Renal cortex interstitium (tissue), 11 donors: ENCODE measurements around the gene ASPSCR1. TPM values are rescaled to one million over a fixed set of nuclear protein-coding genes. Genes with fewer than 3 reads are reported as not detected.
"Not testable (repeated sequence)": the region's sequence is repeated elsewhere in the genome, so short reads cannot be mapped to it uniquely, and the experiment has no call there.

Experiments
- DNase-seq, 11 donors: peaks; one replicate each; pipeline ENCODE4 v3.0.0-alpha.2; 2013; ENCODE audit warnings: low read depth in 9 of 11, low spot score in 4 of 11; ENCODE audit errors: extremely low read depth in 1 of 11
- polyA plus RNA-seq, 3 donors: library from polyadenylated mRNA; unstranded; fragments of 120-200 nt; gene quantifications; one replicate each; pipeline ENCODE4 v1.2.1, GENCODE V29; 2013; ENCODE audit not compliant: insufficient read length in 3 of 3

The ASPSCR1 gene
- polyA plus RNA-seq, 3 donors, result 20.1 to 39.0 (median 35.2) TPM

- DNase-seq, result no peak
These were observed 48.1 kb downstream of the ASPSCR1 start for GRCh38 chr17:82025401-82026107.

DNA sequence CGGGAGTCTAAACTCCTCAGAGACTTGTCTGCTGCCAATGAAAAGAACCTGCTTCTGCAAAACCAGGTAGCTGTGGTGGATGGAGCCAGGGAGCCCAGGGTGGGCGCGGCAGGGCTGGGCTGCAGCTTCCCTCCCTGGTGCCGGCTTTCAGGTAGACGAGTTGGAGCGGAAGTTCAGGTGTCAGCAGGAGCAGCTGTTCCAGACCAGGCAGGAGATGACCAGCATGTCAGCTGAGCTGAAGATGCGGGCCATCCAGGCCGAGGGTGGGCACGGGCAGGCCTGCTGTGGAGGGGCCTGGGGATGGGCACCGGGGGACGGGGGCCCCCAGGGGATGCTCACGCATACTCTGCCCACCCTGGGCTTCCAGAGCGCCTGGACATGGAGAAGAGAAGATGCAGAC, 50.8 kb downstream of the ASPSCR1 start:
- no peak for DNase-seq

GRCh38 chr17:82028966-82029365, 51.5 kb downstream of the ASPSCR1 start:
- DNase-seq, result no peak

DNA sequence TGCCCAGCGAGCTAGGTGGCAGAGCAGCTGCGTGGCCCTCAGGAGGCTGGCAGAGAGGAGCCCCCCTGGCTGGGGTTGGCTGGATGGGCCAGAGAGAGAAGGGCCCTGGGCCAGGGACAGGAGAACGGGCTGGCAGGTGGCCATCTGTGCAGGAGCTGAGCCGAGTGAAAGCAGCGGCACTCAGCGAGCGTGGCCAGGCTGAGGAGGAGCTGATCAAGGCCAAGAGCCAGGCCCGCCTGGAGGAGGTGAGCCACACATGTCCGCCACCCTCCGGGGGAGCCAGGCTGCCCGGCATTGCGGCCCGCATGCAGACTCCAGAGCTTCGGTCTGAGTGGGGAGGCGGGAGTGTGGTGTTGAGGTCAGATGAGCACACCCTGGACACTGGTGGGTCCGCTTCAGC, 52.0 kb downstream of the ASPSCR1 start:
- DNase-seq, result no peak

DNA sequence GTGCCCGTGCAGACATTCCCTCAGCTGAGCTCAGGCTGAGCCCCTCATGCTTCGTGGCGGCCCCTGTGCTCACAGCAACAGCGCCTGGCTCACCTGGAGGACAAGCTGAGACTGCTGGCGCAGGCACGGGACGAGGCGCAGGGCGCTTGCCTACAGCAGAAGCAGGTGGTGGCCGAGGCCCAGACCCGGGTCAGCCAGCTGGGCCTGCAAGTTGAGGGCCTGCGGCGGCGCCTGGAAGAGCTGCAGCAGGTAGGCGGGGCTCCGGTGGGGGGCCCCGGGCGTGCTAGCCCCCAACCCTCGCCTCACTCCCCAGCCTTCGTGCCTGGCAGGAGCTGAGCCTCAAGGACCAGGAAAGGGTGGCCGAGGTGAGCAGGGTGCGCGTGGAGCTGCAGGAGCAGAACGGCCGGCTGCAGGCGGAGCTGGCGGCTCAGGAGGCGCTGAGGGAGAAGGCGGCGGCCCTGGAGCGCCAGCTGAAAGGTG, 52.6 kb downstream of the ASPSCR1 start:
- no peak for DNase-seq

DNA sequence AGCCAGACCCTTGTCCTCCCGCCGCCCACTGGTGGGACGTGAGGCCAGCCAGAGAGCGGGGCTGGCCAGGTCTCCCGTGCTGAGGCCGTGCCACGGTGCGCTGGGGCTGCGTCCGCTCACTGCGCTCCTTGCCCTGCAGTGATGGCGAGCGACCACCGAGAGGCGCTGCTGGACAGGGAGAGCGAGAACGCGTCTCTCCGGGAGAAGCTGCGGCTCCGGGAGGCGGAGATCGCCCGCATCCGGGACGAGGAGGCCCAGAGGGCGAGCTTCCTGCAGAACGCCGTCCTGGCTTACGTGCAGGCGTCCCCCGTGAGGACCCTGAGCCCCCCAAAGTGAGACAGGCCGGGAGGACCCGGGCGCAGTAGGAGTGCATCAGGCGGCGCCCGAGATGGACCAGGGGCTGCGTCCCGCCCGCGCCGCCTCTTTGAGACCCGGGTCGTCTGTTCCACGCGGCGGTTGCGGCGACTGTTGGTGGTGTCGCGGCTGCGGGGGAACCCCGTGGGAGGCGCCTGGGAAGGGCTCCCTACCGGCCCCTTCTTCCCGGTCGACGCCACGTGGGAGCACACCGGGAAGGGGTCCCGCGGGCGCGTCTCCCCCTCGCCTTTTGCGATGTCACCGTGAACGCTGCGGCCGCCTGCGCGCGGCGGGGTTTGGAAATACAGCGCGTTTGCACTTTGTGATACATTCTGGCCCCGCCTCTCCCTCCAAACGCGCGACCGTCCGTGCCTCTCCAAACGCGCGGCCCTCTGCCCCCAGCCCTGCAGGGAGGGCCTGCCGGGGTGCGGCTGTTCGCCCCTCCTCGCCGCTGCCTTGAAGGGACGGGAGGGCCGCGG, 53.3 kb downstream of the ASPSCR1 start:
- DNase-seq, result peak in 6 of 11 donors; percentile 60 to 72 (median 67)

- no peak for DNase-seq
These were observed 54.0 kb downstream of the ASPSCR1 start, which contains the start of gene RAC3 for GRCh38 chr17:82031303-82031884. RAC3 (plus strand) TSS chr17:82031678; CDS start chr17:82031762, 84 bp downstream.

DNA sequence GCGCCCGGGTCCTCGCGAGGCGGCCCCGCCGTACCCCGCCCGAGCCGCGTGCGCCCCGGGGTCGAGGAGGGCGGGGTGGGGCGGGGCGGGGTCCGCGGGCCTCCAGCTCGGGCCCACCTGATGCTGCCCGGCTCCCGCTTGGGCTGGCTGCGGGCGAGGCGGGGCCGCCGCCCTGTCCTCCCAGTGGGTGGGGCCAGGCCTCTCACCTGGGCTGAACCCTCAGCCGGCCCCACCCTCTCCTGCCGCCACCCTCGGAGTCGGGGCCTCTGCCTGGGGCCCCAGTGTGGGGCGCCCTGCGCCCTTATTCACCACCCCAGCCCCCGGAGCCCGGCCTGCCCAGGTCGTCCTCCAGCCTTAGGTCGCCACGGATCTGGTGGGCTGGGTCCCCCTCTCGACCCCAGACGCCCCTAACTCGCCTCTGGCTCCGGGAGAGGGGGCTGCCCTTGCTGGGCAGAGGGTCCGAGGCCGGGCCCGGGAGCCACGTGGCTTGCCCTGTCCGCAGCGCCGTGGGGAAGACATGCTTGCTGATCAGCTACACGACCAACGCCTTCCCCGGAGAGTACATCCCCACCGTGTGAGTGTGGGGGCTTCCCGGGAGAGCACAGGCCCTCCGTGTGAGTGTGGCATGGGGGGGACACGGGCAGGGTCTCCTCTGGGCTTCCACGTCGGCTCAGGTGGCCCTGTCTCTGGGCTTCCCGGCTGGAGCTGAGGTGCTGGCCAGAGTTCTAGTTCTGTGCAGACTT, 54.6 kb downstream of the ASPSCR1 start:
- no peak for DNase-seq

DNA sequence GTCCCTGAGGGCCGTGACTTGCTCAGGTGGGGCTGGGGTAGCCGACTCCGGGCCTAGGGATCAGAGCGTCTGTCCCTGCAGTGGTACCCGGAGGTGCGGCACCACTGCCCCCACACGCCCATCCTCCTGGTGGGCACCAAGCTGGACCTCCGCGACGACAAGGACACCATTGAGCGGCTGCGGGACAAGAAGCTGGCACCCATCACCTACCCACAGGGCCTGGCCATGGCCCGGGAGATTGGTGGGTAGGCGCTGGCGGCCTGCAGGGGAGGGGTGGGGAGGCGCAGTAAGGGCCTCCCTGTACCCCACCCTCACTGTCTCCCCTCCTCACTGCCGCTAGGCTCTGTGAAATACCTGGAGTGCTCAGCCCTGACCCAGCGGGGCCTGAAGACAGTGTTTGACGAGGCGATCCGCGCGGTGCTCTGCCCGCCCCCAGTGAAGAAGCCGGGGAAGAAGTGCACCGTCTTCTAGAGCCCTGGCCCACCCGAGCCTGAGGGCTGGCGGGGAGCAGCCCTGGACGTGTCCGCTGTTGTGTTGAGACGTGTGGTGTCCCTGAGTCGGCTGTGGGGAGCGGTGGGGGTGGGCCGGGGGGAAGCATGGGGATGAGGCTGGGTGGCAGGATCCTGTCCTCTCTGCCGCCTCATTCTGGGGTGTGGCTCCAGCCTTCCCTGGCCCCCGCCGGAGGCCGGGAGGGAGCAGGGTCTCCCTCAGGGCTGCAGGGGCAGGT, 56.1 kb downstream of the ASPSCR1 start:
- no peak for DNase-seq

GRCh38 chr17:82034371-82035011, 57.1 kb downstream of the ASPSCR1 start:
- no peak for DNase-seq

DNA sequence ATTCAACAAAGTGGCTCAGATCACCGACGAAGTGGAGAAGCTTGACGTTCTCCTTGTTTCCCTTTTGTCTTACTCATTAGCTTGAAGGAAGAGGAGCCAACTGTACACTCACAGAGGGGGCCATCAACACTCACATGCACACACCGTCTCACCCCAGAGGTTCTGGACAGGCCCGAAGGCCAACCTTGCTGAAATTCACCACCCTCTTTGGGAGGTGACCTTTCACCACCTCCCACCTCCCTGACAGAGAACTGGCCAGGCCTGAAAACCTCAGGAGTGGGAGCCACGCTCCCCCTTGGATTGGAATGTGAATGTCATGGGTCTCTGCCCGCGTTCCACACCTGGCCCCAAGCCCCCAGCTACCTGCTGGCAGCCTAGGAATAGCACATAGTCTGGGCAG, 58.1 kb downstream of the ASPSCR1 start:
- no peak for DNase-seq

DNA sequence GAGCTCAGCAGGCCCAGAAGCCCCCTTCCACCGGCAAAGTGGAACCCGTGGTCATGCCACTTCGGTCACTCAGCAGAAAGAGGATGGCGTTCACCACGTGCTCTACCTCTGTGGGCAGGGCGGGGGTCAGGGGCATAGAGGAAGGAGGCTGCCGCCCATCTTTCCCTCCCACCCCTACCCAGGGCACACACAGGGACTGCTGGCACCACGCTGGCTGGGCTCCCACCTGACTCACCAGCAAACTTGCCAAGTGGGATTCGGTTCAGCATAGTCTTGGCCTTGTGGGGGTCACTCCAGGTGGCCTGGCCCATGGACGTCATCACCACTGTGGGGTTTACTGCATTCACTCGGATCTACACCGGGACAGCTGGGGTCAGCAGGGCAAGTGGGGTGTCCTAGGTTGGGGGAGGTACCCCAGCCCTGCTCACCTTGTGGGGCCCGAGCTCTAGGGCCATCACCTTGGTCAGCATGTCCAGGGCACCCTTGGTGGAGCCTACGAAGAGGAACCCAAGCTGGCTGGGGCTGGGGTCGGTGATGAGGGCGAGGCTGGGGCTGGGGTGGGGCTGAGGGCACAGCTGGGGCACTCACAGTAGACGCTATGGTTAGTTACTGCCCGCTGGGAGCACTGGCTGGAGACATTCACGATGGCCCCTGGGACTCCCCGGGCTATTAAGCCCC, 58.7 kb downstream of the ASPSCR1 start:
- DNase-seq, result no peak

- no peak for DNase-seq
These were observed 59.2 kb downstream of the ASPSCR1 start for GRCh38 chr17:82036634-82037091.

- peak; percentile 80 to 96 (median 91) for DNase-seq
These were observed 59.9 kb downstream of the ASPSCR1 start, which contains the start of gene DCXR for GRCh38 chr17:82037092-82037888. DCXR (minus strand) TSS chr17:82037697; CDS start chr17:82037682, 15 bp downstream.

- DNase-seq, result no peak
These were observed 60.4 kb downstream of the ASPSCR1 start for GRCh38 chr17:82037889-82038195.

- DNase-seq, result not testable (repeated sequence)
These were observed 61.5 kb downstream of the ASPSCR1 start for GRCh38 chr17:82038796-82039409.
